Stimulated activated naive CD8-positive, alpha-beta T cell treated with anti-CD3 and anti-CD28 coated beads, Interleukin-15, Interleukin-2, amounts not matched to agents 100 U/mL and 50 U/mL, for 24 hours (primary cell): Measurements from ENCODE around the gene MOB3B.

Experiments
- ATAC-seq: fragments of 150-1000 bp; cut with Tn5 transposase; one replicate; pipeline ENCODE4 v1.10.0; 2021
- DNase-seq: peaks from one replicate; pipeline ENCODE4 v3.0.0; 2021

The MOB3B gene

DNA sequence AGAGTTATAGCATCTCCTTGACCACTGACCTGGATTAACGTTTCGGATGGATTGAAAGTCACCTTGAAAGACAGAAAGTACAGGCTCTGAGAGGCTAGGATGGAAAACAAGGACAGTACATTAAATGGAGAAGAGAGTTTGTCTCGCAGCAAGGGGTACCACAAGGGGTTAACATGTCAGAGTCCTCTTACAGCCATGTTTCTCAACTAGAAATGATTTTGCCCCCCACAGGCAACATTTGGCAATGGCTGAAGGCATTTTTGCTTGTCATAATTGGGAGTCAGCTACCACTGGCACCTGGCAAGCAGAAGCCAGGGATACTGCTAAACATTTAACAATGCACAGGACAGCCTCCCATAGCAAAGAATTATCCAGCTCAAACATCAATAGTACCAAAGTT is 141.9 kb downstream of the MOB3B start:
- ATAC-seq = no peak
- no peak for DNase-seq

DNA sequence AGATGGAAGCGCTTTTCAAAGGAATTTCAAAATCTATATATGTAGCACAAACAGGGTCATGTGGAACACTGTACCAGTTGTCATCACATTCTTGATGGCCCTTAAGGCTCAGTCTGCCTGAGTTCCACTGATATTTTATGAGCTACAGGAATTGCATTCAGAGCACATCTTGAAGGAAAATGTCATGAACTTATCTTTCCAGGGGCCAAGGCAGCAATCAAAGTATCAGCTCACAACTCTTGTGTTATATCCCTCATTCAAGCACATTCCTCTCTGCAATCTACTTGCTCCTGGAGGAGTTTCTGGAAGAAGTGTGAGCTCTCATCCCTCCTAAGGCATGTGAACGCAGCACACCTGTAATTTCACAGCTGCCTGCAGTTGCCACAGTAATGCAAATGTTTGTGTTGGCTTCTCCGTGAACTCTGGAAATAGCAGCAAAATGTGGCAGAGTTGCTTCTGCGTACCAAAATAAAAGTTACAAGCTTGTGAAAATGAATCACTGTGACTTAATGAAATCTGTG is 143.0 kb downstream of the MOB3B start:
- DNase-seq = no peak
- no peak for ATAC-seq

DNA sequence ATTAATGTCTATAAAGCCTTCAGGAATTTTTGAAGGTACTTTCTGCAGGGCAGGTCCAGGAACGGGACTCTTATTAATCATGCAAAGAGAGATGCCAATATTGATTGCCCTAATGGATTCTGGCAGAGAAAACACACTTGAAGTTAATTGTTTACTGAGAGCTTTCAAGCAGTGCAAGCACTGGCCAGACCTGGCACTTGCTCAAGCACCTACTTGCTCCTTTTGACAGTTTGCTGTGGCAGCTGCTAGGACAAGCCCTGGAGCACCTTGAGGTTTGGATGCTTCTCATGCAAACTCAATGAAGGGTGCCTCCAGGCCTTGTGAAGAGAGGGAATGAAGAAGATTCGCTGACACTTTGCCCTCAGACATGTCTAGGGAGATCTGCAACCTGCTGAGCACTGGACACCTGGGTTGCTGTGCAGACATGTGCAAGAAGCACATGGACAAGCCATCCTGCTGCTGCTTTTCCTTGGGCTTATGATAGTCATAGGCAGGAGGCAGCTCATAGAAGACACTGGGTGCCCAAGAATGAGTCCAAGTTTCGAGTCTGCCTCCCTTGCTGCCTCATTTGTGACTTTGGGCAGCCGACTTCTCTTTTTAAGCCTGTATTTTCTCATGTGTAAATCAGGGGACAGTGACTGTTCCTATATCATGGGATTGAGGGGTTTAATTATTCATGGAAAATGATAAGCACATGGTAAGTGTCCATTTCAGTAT is 143.8 kb downstream of the MOB3B start:
- no peak for ATAC-seq
- no peak for DNase-seq

DNA sequence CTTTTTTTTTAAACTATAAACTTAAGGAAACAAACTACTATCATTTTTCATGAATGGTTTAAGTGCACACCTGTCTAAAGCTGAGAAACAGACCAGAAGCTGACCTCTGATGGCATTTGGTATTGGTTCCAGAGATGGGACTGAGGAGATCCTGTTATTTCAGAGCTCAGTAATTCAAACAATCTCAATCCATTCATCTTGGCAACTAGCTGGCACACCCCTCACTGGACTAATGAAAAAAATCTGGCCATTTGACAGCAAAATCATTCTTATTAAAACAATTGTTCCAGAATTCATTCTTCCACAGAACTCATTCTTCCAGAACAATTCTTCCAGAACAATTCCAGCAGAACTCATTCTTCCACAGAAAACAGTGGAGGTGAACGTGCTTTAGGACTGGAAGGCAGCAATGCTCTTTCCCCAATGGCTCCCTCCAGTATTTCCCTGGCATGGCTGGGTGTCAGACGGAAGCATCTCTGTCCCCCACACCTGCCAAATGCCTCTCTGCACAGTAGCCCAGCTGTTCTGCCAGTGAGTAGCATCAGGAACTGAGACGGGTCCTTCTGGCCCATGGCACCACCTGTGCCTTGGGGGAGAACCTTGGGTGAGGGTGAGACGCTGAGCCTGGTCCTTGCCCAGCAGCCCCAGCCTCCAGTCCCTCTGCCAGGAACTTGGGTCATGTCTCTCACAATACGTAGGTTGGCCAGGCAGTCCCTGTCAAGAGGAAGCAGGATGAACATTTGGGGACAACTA is 145.2 kb downstream of the MOB3B start:
- ATAC-seq = peak; percentile 32

DNA sequence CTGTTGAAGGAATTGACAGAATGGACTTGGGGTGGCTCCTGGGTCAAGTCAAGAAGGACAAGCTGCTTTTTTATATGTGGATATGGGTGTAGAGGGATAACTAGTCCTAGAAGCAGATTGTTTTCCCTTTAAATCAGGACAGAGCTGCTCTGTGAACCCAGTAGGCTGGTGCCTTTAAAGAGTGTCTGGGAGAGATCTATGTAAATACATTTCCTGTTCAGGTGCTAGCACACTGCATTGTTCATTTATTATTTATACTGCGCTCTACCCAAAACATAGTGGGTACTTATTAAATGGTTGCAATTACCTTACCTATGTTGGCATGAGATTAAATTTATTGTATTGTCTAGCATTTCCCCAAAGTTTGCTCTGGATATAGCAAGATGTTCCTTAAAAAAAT is 146.1 kb downstream of the MOB3B start:
- ATAC-seq (no peak), DNase-seq (no peak)

More for the DNA sequence above, 145.2 kb downstream of the MOB3B start:
- DNase-seq = no peak

GRCh38 chr9:27382975-27383374 is 146.6 kb downstream of the MOB3B start:
- no peak for ATAC-seq
- DNase-seq = no peak

DNA sequence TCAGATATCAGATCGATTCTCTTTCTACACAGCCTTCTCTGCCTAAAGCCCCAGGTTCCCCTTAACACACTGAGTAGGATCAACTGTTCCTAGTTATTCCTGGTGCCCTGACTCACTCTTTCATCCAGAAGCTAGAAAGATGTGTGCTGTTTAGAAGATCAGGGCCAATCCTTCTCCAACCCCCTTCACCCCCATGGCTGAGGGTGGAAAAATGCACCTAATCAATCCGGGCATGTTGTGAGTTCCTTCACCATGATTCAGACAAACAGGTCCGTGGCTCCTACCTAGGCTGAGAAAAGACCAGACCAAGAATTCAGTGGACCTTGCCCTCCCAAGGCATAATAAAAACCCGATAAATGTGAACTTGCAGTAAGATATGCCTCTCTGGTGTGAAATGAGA is 147.3 kb downstream of the MOB3B start:
- DNase-seq = no peak
- no peak for ATAC-seq

GRCh38 chr9:27379311-27380251 is 150.0 kb downstream of the MOB3B start:
- peak; percentile 67 for ATAC-seq
- DNase-seq = no peak

GRCh38 chr9:27377811-27378456 is 151.7 kb downstream of the MOB3B start:
- ATAC-seq (peak; percentile 24), DNase-seq (no peak)

DNA sequence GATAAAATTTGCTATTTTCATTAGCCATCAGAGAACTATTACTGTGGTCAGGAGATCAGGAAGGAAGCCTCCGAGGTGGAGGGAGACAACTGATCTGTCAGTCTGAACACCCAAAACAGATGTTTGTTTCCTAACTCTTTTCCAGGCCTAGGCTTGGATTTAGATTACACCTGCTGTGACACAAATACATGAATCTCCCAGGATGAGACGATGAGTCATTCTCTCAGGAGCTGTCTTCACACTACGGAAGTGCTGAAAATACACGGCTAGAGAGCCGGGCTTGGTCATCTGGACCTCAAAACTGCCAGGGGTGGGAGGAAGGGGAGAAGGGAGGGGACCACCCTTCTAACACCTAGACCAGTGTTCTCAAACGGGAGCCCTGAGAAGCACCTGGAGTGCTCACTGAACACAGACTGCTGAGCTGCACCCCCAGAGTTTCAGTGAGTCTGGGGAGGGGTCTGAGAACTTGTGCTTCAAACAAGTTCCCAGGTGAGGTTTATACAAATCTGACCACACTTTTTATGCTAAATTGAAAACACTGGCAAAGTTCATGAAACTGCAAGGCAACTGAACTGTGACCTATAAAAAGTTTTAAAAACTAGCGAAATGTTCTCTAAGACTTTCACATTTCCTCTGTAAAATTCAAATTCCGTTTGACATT is 152.3 kb downstream of the MOB3B start:
- ATAC-seq (no peak), DNase-seq (no peak)

- ATAC-seq = no peak
- no peak for DNase-seq
Observed at GRCh38 chr9:27373851-27374250, 155.8 kb downstream of the MOB3B start.

DNA sequence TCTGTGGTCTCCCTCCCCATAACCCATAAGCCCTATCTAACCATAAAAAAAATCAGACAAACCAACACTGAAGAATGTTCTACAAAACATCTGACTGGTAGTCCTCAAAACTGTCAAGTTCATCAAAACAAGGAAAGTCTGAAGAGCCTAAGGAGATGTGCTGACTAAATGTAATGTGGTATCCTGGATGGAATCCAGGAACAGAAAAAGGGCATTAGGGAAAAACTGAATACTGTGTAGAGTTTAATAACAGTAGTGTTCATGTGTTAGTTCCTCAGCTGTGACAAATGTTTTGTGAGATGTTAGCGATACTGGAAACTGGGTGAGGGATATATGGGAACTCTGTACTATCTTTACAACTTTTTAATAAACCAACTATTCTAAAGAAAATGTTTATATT is 157.0 kb downstream of the MOB3B start:
- no peak for DNase-seq
- ATAC-seq = no peak

- DNase-seq (no peak), ATAC-seq (no peak)
Observed at GRCh38 chr9:27371382-27371781, 158.2 kb downstream of the MOB3B start.

DNA sequence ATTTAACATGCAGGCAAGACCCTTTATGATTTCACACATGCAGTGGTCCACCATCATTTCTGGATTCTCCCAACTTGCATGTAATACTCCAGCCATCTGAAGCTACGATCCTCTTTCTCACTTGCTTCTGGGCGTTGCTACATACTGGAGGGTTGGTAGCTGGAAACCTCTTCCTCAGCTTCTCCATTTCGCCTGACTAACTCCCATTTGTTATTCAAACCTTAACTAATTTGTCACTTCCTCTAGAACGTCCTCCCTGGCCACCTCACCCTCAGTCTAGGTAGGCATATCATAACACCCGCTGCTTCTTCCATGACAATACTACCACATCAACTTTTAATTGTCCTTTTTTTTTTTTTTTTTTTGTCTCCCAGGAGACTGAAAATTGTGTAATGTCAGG is 160.0 kb downstream of the MOB3B start:
- DNase-seq = no peak
- ATAC-seq = no peak

- DNase-seq = no peak
- no peak for ATAC-seq
Observed at GRCh38 chr9:27368316-27368985, 161.2 kb downstream of the MOB3B start.

- ATAC-seq = no peak
Observed at GRCh38 chr9:27367921-27368315, 161.7 kb downstream of the MOB3B start.

DNA sequence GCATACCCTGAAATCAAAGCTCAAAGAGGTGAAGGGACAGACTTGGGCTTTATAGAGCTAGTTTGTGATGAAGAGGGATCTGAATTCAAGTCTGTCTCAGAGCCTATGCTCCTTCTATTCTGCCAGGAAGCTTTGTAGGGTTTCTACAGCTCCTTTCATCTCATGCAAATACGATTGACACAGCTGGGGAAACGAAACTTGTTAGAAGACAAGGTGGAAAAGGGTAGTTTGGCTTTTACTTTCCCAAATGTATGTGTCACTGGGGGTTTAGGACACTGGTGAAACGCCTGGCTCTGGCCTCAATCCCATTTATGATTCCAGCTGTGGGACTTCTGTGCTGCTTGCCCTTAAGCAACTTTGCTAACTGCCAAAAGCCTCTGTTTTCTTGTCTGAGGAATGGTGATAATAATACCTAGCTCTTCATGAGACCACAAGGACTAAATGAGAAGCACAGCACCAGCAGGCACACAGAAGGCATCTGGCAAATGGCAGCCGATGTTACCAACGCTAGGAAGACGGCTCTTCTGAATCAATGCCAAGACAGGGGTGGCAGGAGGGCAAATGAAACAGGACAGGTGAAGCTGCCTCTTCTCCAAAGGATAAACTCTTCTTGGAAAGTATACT is 162.3 kb downstream of the MOB3B start:
- DNase-seq (no peak), ATAC-seq (peak; percentile 33)

More at GRCh38 chr9:27367921-27368315, 161.7 kb downstream of the MOB3B start:
- no peak for DNase-seq

GRCh38 chr9:27365707-27366376 is 163.8 kb downstream of the MOB3B start:
- ATAC-seq (peak; percentile 99), DNase-seq (peak; percentile 55)

GRCh38 chr9:27362447-27363210 is 167.0 kb downstream of the MOB3B start:
- no peak for ATAC-seq

More at GRCh38 chr9:27362447-27363210, 167.0 kb downstream of the MOB3B start:
- no peak for DNase-seq
